Astrocyte (in vitro differentiated cells and primary cell): ENCODE results near the gene DNAH11.

Experiments
- EZH2 ChIP-seq: IDR thresholded peaks from 2 replicates; pipeline ENCODE4 v1.6.1; 2012; ENCODE audit warnings: mild to moderate bottlenecking, low read length, inconsistent platforms; ENCODE audit not compliant: insufficient read depth
- TF ChIP-seq, protein P1 (sequence below): IDR thresholded peaks from 2 replicates; pipeline ENCODE4 v1.5.1; 2011; ENCODE audit warnings: low read depth, mild to moderate bottlenecking, inconsistent platforms, low read length, moderate library complexity; ENCODE audit not compliant: insufficient read depth

DNA sequence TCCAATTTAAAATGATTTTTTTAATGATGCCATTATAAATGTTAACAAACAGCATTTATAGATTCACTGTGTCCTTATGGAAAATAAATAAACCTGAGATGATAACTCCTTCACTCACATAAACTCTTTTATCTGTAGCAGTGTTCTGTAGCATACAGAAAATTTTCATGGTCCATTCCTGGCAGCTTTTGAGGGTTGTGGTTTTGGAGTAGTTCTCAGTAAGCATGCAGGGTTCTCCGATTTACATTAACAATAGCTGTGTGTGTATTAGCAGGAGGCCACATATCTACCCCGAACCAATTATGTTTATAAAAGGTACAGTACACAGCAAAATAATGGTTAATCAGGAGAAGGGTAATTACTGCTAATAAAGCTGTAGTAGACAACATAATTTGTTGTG lies 240.2 kb downstream of the DNAH11 start:
- TF ChIP-seq, protein P1, sequence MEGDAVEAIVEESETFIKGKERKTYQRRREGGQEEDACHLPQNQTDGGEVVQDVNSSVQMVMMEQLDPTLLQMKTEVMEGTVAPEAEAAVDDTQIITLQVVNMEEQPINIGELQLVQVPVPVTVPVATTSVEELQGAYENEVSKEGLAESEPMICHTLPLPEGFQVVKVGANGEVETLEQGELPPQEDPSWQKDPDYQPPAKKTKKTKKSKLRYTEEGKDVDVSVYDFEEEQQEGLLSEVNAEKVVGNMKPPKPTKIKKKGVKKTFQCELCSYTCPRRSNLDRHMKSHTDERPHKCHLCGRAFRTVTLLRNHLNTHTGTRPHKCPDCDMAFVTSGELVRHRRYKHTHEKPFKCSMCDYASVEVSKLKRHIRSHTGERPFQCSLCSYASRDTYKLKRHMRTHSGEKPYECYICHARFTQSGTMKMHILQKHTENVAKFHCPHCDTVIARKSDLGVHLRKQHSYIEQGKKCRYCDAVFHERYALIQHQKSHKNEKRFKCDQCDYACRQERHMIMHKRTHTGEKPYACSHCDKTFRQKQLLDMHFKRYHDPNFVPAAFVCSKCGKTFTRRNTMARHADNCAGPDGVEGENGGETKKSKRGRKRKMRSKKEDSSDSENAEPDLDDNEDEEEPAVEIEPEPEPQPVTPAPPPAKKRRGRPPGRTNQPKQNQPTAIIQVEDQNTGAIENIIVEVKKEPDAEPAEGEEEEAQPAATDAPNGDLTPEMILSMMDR, result no peak
- TF ChIP-seq EZH2, result no peak
